ENCODE results near the gene CTCFL. TPM values are rescaled to one million over a fixed set of nuclear protein-coding genes. Genes with fewer than 3 reads are reported as not detected.
A peak's percentile ranks its signal among the peaks of the same experiment; 100 is the strongest.

Gene CTCFL
- total and polyA plus RNA-seq, 2 of the 13 experiments (the other 11 are each of a cell fraction or from before 2014, with no cell fraction given), result 0.04 TPM; not detected in 1

- TF ChIP-seq MAFG (CRISPR knock-in tag; IDR thresholded peaks at IDR 0.05) (no peak), REPIN1 (CRISPR knock-in tag; IDR thresholded peaks at IDR 0.05; ENCODE audit: borderline replicate concordance, low read depth) (no peak), SRY (CRISPR knock-in tag; IDR thresholded peaks at IDR 0.05) (no peak), ZBTB42 (CRISPR knock-in tag; IDR thresholded peaks at IDR 0.05) (no peak), FOXJ3 (CRISPR knock-in tag; IDR thresholded peaks at IDR 0.05; ENCODE audit: borderline replicate concordance) (no peak), ZNF788 (CRISPR knock-in tag; IDR thresholded peaks at IDR 0.05; ENCODE audit: borderline replicate concordance) (no peak), TCF12 (IDR thresholded peaks at IDR 0.05) (no peak), TCF12 (CRISPR knock-in tag; IDR thresholded peaks at IDR 0.05) (0 out of 2 replicates have a peak, but pooled peaks have one; percentile 37)
- TF ChIP-seq, protein P1, sequence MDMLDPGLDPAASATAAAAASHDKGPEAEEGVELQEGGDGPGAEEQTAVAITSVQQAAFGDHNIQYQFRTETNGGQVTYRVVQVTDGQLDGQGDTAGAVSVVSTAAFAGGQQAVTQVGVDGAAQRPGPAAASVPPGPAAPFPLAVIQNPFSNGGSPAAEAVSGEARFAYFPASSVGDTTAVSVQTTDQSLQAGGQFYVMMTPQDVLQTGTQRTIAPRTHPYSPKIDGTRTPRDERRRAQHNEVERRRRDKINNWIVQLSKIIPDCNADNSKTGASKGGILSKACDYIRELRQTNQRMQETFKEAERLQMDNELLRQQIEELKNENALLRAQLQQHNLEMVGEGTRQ (IDR thresholded peaks at IDR 0.05; ENCODE audit: low read depth, low read length), result peak; percentile 20; the same call in 1 of the 2 replicates
- TF ChIP-seq, protein P1 (CRISPR knock-in tag; IDR thresholded peaks at IDR 0.05; ENCODE audit: borderline replicate concordance), result no peak; the same call in none of the 2 replicates
These were observed 35.0 kb upstream of the CTCFL start (continued) for GRCh38 chr20:57559658-57560553.
